ENCODE measurements around the gene DBT. TPM values are rescaled to one million over a fixed set of nuclear protein-coding genes. Genes with fewer than 3 reads are reported as not detected.

Gene DBT
- total and polyA plus RNA-seq, 2 of the 13 experiments (the other 11 are each of a cell fraction or from before 2014, with no cell fraction given), result 3.3 to 10.2 TPM

DNA sequence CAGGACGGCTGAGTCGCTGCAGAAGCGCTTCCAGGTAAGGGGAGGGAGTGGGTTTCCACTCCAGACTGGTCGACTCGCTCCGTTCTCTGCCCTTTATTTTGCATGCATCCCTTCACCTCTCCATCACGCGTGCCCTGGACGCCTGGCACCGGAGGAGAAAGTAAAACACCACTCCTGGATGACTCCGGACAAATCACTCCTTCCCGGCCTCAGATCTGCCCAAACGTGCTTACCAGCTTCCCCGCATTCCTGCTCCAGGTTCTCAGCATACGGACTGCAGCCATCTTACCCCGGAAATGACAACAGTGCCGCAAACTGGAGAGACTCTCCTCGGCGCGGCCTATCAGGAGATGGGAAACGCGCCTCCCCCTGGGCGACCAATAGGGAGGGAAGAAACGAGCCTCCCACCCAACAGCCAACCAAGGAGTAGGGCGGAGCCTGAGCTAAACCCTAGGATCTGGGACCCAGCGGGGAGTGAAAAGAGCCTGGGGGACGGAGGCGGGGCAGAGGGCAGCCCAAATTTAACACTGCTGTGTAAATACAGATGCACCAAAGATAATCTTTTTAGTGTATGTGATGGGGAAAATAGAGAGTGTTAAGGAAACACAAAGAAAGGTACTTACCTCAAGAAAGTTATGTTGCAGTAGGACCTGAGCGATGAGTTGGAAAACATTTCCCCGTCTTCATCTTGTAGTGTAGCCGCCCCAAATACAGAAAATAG is at the start of gene DBT (continued):
- TF ChIP-seq HNF1A (IDR thresholded peaks at IDR 0.05; ENCODE audit: low read depth) (no peak), HNF1A (CRISPR knock-in tag; IDR thresholded peaks at IDR 0.05; ENCODE audit: borderline replicate concordance) (no peak; the same call in 1 of the 2 replicates), MTF1 (CRISPR knock-in tag; IDR thresholded peaks at IDR 0.05) (no peak), ZFX (CRISPR knock-in tag; IDR thresholded peaks at IDR 0.05; ENCODE audit: low read depth) (peak; percentile 76), ZNF441 (CRISPR knock-in tag; IDR thresholded peaks at IDR 0.05; ENCODE audit: borderline replicate concordance) (peak; percentile 65; the same call in 1 of the 2 replicates), ZNF335 (CRISPR knock-in tag; IDR thresholded peaks at IDR 0.05) (peak; percentile 51; the same call in 1 of the 2 replicates), JDP2 (CRISPR knock-in tag; IDR thresholded peaks at IDR 0.05; ENCODE audit: borderline replicate concordance) (no peak), HBP1 (CRISPR knock-in tag; IDR thresholded peaks at IDR 0.05; ENCODE audit: low read depth) (peak; percentile 94), ZNF350 (CRISPR knock-in tag; IDR thresholded peaks at IDR 0.05; ENCODE audit: borderline replicate concordance, low read depth) (peak; percentile 42; the same call in 1 of the 2 replicates), SRY (CRISPR knock-in tag; IDR thresholded peaks at IDR 0.05) (no peak), SP2 (CRISPR knock-in tag; IDR thresholded peaks at IDR 0.05) (peak; percentile 66), GTF3A (CRISPR knock-in tag; conservative IDR thresholded peaks at IDR 0.05) (no peak), TAF1 (CRISPR knock-in tag; IDR thresholded peaks at IDR 0.05) (peak; percentile 98)
- TF ChIP-seq, protein P1, sequence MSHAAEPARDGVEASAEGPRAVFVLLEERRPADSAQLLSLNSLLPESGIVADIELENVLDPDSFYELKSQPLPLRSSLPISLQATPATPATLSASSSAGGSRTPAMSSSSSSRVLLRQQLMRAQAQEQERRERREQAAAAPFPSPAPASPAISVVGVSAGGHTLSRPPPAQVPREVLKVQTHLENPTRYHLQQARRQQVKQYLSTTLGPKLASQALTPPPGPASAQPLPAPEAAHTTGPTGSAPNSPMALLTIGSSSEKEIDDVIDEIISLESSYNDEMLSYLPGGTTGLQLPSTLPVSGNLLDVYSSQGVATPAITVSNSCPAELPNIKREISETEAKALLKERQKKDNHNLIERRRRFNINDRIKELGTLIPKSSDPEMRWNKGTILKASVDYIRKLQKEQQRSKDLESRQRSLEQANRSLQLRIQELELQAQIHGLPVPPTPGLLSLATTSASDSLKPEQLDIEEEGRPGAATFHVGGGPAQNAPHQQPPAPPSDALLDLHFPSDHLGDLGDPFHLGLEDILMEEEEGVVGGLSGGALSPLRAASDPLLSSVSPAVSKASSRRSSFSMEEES (CRISPR knock-in tag; IDR thresholded peaks at IDR 0.05), result peak; percentile 66; the same call in 1 of the 2 replicates
- TF ChIP-seq, protein P2, sequence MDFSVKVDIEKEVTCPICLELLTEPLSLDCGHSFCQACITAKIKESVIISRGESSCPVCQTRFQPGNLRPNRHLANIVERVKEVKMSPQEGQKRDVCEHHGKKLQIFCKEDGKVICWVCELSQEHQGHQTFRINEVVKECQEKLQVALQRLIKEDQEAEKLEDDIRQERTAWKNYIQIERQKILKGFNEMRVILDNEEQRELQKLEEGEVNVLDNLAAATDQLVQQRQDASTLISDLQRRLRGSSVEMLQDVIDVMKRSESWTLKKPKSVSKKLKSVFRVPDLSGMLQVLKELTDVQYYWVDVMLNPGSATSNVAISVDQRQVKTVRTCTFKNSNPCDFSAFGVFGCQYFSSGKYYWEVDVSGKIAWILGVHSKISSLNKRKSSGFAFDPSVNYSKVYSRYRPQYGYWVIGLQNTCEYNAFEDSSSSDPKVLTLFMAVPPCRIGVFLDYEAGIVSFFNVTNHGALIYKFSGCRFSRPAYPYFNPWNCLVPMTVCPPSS (IDR thresholded peaks at IDR 0.05), result no peak
- TF ChIP-seq, protein P3, sequence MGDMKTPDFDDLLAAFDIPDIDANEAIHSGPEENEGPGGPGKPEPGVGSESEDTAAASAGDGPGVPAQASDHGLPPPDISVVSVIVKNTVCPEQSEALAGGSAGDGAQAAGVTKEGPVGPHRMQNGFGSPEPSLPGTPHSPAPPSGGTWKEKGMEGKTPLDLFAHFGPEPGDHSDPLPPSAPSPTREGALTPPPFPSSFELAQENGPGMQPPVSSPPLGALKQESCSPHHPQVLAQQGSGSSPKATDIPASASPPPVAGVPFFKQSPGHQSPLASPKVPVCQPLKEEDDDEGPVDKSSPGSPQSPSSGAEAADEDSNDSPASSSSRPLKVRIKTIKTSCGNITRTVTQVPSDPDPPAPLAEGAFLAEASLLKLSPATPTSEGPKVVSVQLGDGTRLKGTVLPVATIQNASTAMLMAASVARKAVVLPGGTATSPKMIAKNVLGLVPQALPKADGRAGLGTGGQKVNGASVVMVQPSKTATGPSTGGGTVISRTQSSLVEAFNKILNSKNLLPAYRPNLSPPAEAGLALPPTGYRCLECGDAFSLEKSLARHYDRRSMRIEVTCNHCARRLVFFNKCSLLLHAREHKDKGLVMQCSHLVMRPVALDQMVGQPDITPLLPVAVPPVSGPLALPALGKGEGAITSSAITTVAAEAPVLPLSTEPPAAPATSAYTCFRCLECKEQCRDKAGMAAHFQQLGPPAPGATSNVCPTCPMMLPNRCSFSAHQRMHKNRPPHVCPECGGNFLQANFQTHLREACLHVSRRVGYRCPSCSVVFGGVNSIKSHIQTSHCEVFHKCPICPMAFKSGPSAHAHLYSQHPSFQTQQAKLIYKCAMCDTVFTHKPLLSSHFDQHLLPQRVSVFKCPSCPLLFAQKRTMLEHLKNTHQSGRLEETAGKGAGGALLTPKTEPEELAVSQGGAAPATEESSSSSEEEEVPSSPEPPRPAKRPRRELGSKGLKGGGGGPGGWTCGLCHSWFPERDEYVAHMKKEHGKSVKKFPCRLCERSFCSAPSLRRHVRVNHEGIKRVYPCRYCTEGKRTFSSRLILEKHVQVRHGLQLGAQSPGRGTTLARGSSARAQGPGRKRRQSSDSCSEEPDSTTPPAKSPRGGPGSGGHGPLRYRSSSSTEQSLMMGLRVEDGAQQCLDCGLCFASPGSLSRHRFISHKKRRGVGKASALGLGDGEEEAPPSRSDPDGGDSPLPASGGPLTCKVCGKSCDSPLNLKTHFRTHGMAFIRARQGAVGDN (CRISPR knock-in tag; IDR thresholded peaks at IDR 0.05), result peak; percentile 78
